HepG2 (cell line): Measurements from ENCODE around the gene NDUFA13. TPM values are rescaled to one million over a fixed set of nuclear protein-coding genes. Genes with fewer than 3 reads are reported as not detected.

Source experiments
- ATAC-seq: fragments of 200-7000 bp; cut with Tn5 transposase; 3 replicates; pipeline ENCODE4 v1.9.1; 2020; ENCODE audit warnings: mild to moderate bottlenecking, moderate library complexity
- BruUV-seq: library from RNA; stranded (reverse); fragments of 400-500 nt; replicated peaks from 2 replicates; lab custom pipeline; 2021; lab: Mats Ljungman, UMichigan
- CTCF ChIA-PET: fragments of 300-600 bp; formaldehyde crosslinking; extraction: SDS; loops from one replicate; lab custom pipeline; 2021; ENCODE audit warnings: low total read pairs, inconsistent platforms, low intra/inter-chr PET ratio; lab: Yijun Ruan, JAX
- POLR2A ChIA-PET: fragments of 350-600 bp; sonication (Branson Sonifier 250); formaldehyde crosslinking; loops from one replicate; lab custom pipeline; 2020; ENCODE audit warnings: antibody characterized with exemption, inconsistent platforms; lab: Yijun Ruan, JAX
- DNase-seq: peaks from one replicate; pipeline ENCODE4 v3.0.0-alpha.2; 2015; ENCODE audit warnings: low spot score
- FAIRE-seq: peaks from 3 replicates; lab custom pipeline; 2011; peaks lifted over from hg19 to GRCh38; lab: Jason Lieb, UNC
- H2AFZ ChIP-seq: one replicate; pipeline ENCODE4 v1.6.1; 2011; ENCODE audit warnings: low read length, inconsistent platforms
- H3K27ac ChIP-seq: fragments of 300-600 bp; 3 replicates; pipeline ENCODE4 v1.8.0; 2011; ENCODE audit warnings: mixed run types, mild to moderate bottlenecking, mixed read lengths, low read length, inconsistent platforms; ENCODE audit not compliant: insufficient read depth; ENCODE audit errors: extremely low read length
- H3K27me3 ChIP-seq, 2 experiments: fragments of 200-600 bp in 1 of 2; 2 replicates in 1 of 2; 3 replicates in 1 of 2; pipeline versions ENCODE4 v1.6.0 to v1.8.0; 2011; ENCODE audit warnings: low read length in 2 of 2, mild to moderate bottlenecking in 2 of 2, moderate library complexity in 2 of 2, inconsistent platforms in 1 of 2; ENCODE audit not compliant: insufficient read depth in 2 of 2, control insufficient read depth in 1 of 2
- H3K36me3 ChIP-seq, 2 experiments: fragments of 200-600 bp in 1 of 2; replicated peaks in 1 of 2; 2 replicates in 1 of 2; 3 replicates in 1 of 2; pipeline versions ENCODE4 v1.5.1 to v1.8.0; 2011; ENCODE audit warnings: low read length in 2 of 2, inconsistent platforms in 1 of 2; ENCODE audit not compliant: insufficient read depth in 2 of 2, control insufficient read depth in 1 of 2
- H3K4me1 ChIP-seq: 2 replicates; pipeline ENCODE4 v1.5.1; 2012; ENCODE audit warnings: low read length, inconsistent platforms; ENCODE audit not compliant: insufficient read depth
- H3K4me2 ChIP-seq: 2 replicates; pipeline ENCODE4 v1.6.0; 2011; ENCODE audit warnings: low read depth, low read length, inconsistent platforms
- H3K4me3 ChIP-seq, 3 experiments: fragments of 200-600 bp in 1 of 3; sonication (generic), shearing (Covaris generic) in 1 of 3; replicated peaks in 1 of 3; 2 replicates each; pipeline ENCODE4 v1.5.1; 2011 to 2016; ENCODE audit warnings: low read length in 3 of 3, inconsistent platforms in 2 of 3, low read depth in 2 of 3, mild to moderate bottlenecking in 2 of 3, control low read depth in 1 of 3, mixed read lengths in 1 of 3; ENCODE audit not compliant: insufficient read depth in 1 of 3
- H3K79me2 ChIP-seq: one replicate; pipeline ENCODE4 v1.6.1; 2011; ENCODE audit warnings: low read length, inconsistent platforms; ENCODE audit not compliant: insufficient read depth
- H3K9ac ChIP-seq: 2 replicates; pipeline ENCODE4 v1.6.0; 2011; ENCODE audit warnings: mild to moderate bottlenecking, low read depth, low read length, inconsistent platforms; ENCODE audit not compliant: insufficient read depth
- H3K9me3 ChIP-seq: 2 replicates; pipeline ENCODE4 v1.5.1; 2012; ENCODE audit warnings: mild to moderate bottlenecking, low read length
- H4K20me1 ChIP-seq: 2 replicates; pipeline ENCODE4 v1.6.0; 2011; ENCODE audit warnings: inconsistent platforms, mild to moderate bottlenecking, low read length, moderate library complexity; ENCODE audit not compliant: insufficient read depth
- CC2D1A ChIP-seq: sonication (generic); formaldehyde crosslinking; IDR thresholded peaks from 2 replicates; pipeline ENCODE4 v1.8.1; 2023; ENCODE audit warnings: mild to moderate bottlenecking, missing genetic modification reagents
- CENPT ChIP-seq: sonication (generic); formaldehyde crosslinking; IDR thresholded peaks from 2 replicates; pipeline ENCODE4 v1.8.0; 2022; ENCODE audit warnings: low read depth, mild to moderate bottlenecking, moderate library complexity, missing genetic modification reagents
- CREB1 ChIP-seq, 2 experiments: fragments of 450-650 bp in 1 of 2; IDR thresholded peaks; 2 replicates each; pipeline ENCODE4 v1.6.1; 2016 to 2017; ENCODE audit warnings: control low read depth in 1 of 2, mild to moderate bottlenecking in 1 of 2, missing compliant biosample characterization in 1 of 2, missing genetic modification characterization in 1 of 2
- ETV6 ChIP-seq: sonication (generic); formaldehyde crosslinking; conservative IDR thresholded peaks from 2 replicates; pipeline ENCODE4 v1.4.0; 2020; ENCODE audit warnings: missing genetic modification reagents
- HDAC2 ChIP-seq: sonication (generic); formaldehyde crosslinking; IDR thresholded peaks from 2 replicates; pipeline ENCODE4 v1.4.0; 2020; ENCODE audit warnings: missing genetic modification reagents
- HNRNPLL ChIP-seq: fragments of 200-400 bp; formaldehyde crosslinking; IDR thresholded peaks from 2 replicates; pipeline ENCODE4 v1.6.1; 2017; ENCODE audit warnings: mild to moderate bottlenecking, low read depth, low read length; ENCODE audit not compliant: poor library complexity, severe bottlenecking
- NCOA5 ChIP-seq: sonication (generic); formaldehyde crosslinking; IDR thresholded peaks from 2 replicates; pipeline ENCODE4 v1.4.0; 2020; ENCODE audit warnings: missing genetic modification reagents
- NR0B2 ChIP-seq: sonication (generic); formaldehyde crosslinking; IDR thresholded peaks from 2 replicates; pipeline ENCODE4 v1.4.0; 2020; ENCODE audit warnings: mild to moderate bottlenecking, missing genetic modification reagents
- PHF8 ChIP-seq: sonication (generic); formaldehyde crosslinking; IDR thresholded peaks from 2 replicates; pipeline ENCODE4 v1.5.0; 2020; ENCODE audit warnings: missing genetic modification reagents
- RARG ChIP-seq: sonication (generic); formaldehyde crosslinking; IDR thresholded peaks from 2 replicates; pipeline ENCODE4 v1.4.0; 2020; ENCODE audit warnings: low read depth, mild to moderate bottlenecking, missing genetic modification reagents
- SMAD1 ChIP-seq: sonication (generic); formaldehyde crosslinking; IDR thresholded peaks from 2 replicates; pipeline ENCODE4 v1.4.0; 2020; ENCODE audit warnings: missing genetic modification reagents, low read depth, mild to moderate bottlenecking, borderline replicate concordance
- SMARCC2 ChIP-seq: fragments of 450-650 bp; IDR thresholded peaks from 2 replicates; pipeline ENCODE4 v1.6.1; 2017; ENCODE audit warnings: antibody characterized with exemption, mild to moderate bottlenecking
- SMYD3 ChIP-seq: sonication (generic); formaldehyde crosslinking; IDR thresholded peaks from 2 replicates; pipeline ENCODE4 v1.8.1; 2023; ENCODE audit warnings: mild to moderate bottlenecking, missing genetic modification reagents
- ZBTB1 ChIP-seq: sonication (generic); formaldehyde crosslinking; IDR thresholded peaks from 2 replicates; pipeline ENCODE4 v1.4.0; 2020; ENCODE audit warnings: missing genetic modification reagents, borderline replicate concordance
- ZBTB49 ChIP-seq: sonication (generic); formaldehyde crosslinking; IDR thresholded peaks from 2 replicates; pipeline ENCODE4 v1.4.0; 2020; ENCODE audit warnings: missing genetic modification reagents, borderline replicate concordance
- ZNF256 ChIP-seq: sonication (generic); formaldehyde crosslinking; conservative IDR thresholded peaks from 2 replicates; pipeline ENCODE4 v1.4.0; 2020; ENCODE audit warnings: missing genetic modification reagents
- ZNF484 ChIP-seq: sonication (generic); formaldehyde crosslinking; IDR thresholded peaks from 2 replicates; pipeline ENCODE4 v1.5.1; 2020; ENCODE audit warnings: mild to moderate bottlenecking, low read depth, missing genetic modification reagents, borderline replicate concordance
- ZNF562 ChIP-seq: sonication (generic); formaldehyde crosslinking; IDR thresholded peaks from 2 replicates; pipeline ENCODE4 v1.8.0; 2022; ENCODE audit warnings: missing genetic modification reagents, borderline replicate concordance
- ZNF7 ChIP-seq: IDR thresholded peaks from 2 replicates; pipeline ENCODE4 v1.6.1; 2016; ENCODE audit warnings: missing biosample characterization, missing genetic modification reagents
- ZNF850 ChIP-seq: sonication (generic); formaldehyde crosslinking; conservative IDR thresholded peaks from 2 replicates; pipeline ENCODE4 v1.9.0; 2021; ENCODE audit warnings: mild to moderate bottlenecking, missing genetic modification reagents
- WGBS: methylation state at CpG from one replicate; pipeline ENCODE4 v1.1.6; 2017; ENCODE audit warnings: low lambda C conversion rate; 5-methylcytosine and 5-hydroxymethylcytosine counted together
- in situ Hi-C: cut with HindIII; loops from 2 replicates; pipeline ENCODE4 v1.10.0; 2017; ENCODE audit warnings: low pct_unique_long_range_greater_than_20kb; ENCODE audit not compliant: extremely low pct_ligation_motif_present
- intact Hi-C: fragments of 100-400 bp; cut with micrococcal nuclease; formaldehyde crosslinking; loops from one replicate; pipeline ENCODE4 v1.10.0; 2022; ENCODE audit not compliant: unreplicated experiment
- polyA plus RNA-seq, 8 experiments: library from polyadenylated mRNA; depleted of rRNA in 3 of 8; stranded (reverse) in 7 of 8; unstranded in 1 of 8; fragments of >200 nt; fragmentation: Illumina TruSeq in 4 of 8; extraction: Trizol in 4 of 8; gene quantifications; 2 replicates each; pipeline versions ENCODE4 v1.2.1 to v1.2.3, GENCODE V29; 2011 to 2016; ENCODE audit warnings: low read depth in 4 of 8, missing spikeins in 1 of 8, mixed read lengths in 1 of 8; ENCODE audit not compliant: insufficient read depth in 1 of 8
- total RNA-seq, 5 experiments: library from RNA; depleted of rRNA; stranded (reverse); fragments of >200 nt; fragmentation: Illumina TruSeq; extraction: Trizol; gene quantifications; 2 replicates each; pipeline ENCODE4 v1.2.3, GENCODE V29; 2016; ENCODE audit warnings: low read depth in 1 of 5

Gene NDUFA13
- total and polyA plus RNA-seq, 2 of the 13 experiments (the other 11 are each of a cell fraction or from before 2014, with no cell fraction given) = 337 to 366 TPM

DNA sequence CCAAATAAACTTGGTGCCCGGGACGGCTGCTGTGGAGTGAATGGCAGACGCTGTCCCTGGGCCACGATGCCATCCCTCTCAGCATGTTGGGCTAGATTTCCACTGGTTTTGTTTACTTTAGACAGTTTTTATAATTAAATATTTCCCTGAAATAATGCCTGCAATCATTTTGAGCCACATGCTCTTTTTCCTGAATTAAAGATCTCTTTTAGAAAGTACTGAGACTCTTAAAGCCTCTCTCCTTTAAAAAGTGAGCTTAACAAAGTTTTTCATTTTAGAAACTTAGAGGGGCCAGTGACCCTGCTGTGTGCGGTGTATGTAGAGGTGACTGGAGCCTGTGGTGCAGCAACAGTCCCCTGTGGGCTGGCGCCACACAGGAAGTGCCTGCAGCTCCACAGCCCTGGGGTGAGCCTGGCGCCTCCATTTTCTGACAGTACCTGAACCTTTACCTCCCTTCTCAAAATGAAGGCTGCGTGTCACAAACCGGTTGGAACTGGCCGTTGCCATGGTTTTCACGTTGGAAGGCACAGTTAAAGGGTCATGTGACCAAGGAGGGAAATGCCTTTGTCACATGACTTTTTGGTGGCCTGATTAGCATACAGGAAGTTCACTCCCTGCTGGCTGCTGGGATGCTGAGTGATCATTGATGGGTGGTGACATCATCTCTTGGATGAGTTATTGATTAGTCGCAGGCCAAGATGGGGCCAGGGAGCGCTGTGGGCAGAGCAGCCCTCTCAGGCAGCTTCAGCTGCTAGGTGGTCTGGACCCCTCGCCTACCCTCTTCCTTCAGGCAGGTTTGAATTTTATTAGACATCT lies 26.9 kb upstream of the NDUFA13 start (continued):
- peak; percentile 36; the same call in 1 of the 2 replicates for TF ChIP-seq CREB1 (IDR thresholded peaks at IDR 0.05)
- TF ChIP-seq CREB1 (CRISPR knock-in tag; IDR thresholded peaks at IDR 0.05) = no peak

- Histone ChIP-seq H2AFZ (no peak overlapping the region), H3K9me3 (no peaks in the 10 kb centered on the region), H3K4me3 (no peak overlapping the region), H3K9ac (no peak overlapping the region), H3K36me3 (peaks cover 21 to 41% of the 10 kb centered on the region in 2 experiments; a peak in 4 of 5 replicates), H3K4me1 (peaks cover 47% of the 10 kb centered on the region), H4K20me1 (peaks cover 3% of the 10 kb centered on the region; the same call in 1 of the 2 replicates), H3K79me2 (peaks cover 6% of the 10 kb centered on the region), H3K27ac (peak overlapping the region; percentile 33), H3K4me2 (no peak overlapping the region), H3K27me3 (no peaks in the 10 kb centered on the region; a peak in 1 of 5 replicates)
- FAIRE-seq (no peak), ATAC-seq (peak; percentile 4), DNase-seq (no peak)
- ChIA-PET CTCF (interaction anchor here (1.3 to 2.4 kb wide), 3 partner anchors 123 to 147 kb away, joined by 3 to 33 read pairs (median 8); no protein-coding TSS in a partner anchor), POLR2A (interaction anchor here (1.0 to 2.9 kb wide), 3 partner anchors 85 to 125 kb away, joined by 3 to 19 read pairs (median 3); partner anchors contain the start of gene GATAD2A)
- WGBS = 80% methylated on average over 1 of the region's 9 CpGs
- BruUV-seq = no TSS peak
- intact Hi-C loops = loop anchor here (1.0 to 5.0 kb wide), 2 partner anchors 83 to 124 kb away; partner anchors contain the start of gene GATAD2A
- in situ Hi-C loops = loop anchor here (5.0 kb wide), 1 partner anchor 123 kb away; no protein-coding TSS in a partner anchor
- TF ChIP-seq RARG = no peak
- TF ChIP-seq HNRNPLL = no peak
- TF ChIP-seq SMARCC2 = no peak
- no peak for TF ChIP-seq ZNF7 (CRISPR knock-in tag)
- no peak for TF ChIP-seq CC2D1A (CRISPR knock-in tag)
- no peak for TF ChIP-seq ETV6 (CRISPR knock-in tag)
- no peak for TF ChIP-seq ZBTB1 (CRISPR knock-in tag)
- no peak for TF ChIP-seq PHF8
- no peak for TF ChIP-seq ZNF484 (CRISPR knock-in tag)
- TF ChIP-seq ZNF562 (CRISPR knock-in tag) = no peak
- TF ChIP-seq NCOA5 (CRISPR knock-in tag) = no peak
- TF ChIP-seq HDAC2 (CRISPR knock-in tag) = no peak
- TF ChIP-seq ZNF256 (CRISPR knock-in tag) = no peak
- no peak for TF ChIP-seq ZBTB49
- no peak for TF ChIP-seq SMYD3 (CRISPR knock-in tag)
- TF ChIP-seq NR0B2 (CRISPR knock-in tag) = no peak
- TF ChIP-seq CENPT (CRISPR knock-in tag) = no peak
- no peak for TF ChIP-seq SMAD1 (CRISPR knock-in tag)
- TF ChIP-seq ZNF850 (CRISPR knock-in tag) = no peak
These were observed 26.2 kb upstream of the NDUFA13 start for GRCh38 chr19:19489804-19490204.
